M059J (cell line): ENCODE results near the gene EHD2. TPM values are rescaled to one million over a fixed set of nuclear protein-coding genes. Genes with fewer than 3 reads are reported as not detected.
A peak's percentile ranks its signal among the peaks of the same experiment; 100 is the strongest.
"Not testable (repeated sequence)": the region's sequence is repeated elsewhere in the genome, so short reads cannot be mapped to it uniquely, and the experiment has no call there.

Source experiments
- DNase-seq: peaks from one replicate; pipeline ENCODE4 v3.0.0-alpha.2; 2012; ENCODE audit warnings: low read depth
- total RNA-seq: library from RNA; depleted of rRNA; stranded (reverse); fragments of >200 nt; shearing (Covaris generic); gene quantifications from 2 replicates; pipeline ENCODE4 v1.2.3, GENCODE V29; 2014

EHD2 gene
- total RNA-seq, 1 experiment from 2014 or later = 91.2 TPM

- DNase-seq = peak; percentile 13
Measured at GRCh38 chr19:47716270-47716937, 3.2 kb downstream of the EHD2 start.

- DNase-seq = not testable (repeated sequence)
Measured at GRCh38 chr19:47718415-47719046, 5.3 kb downstream of the EHD2 start.

DNA sequence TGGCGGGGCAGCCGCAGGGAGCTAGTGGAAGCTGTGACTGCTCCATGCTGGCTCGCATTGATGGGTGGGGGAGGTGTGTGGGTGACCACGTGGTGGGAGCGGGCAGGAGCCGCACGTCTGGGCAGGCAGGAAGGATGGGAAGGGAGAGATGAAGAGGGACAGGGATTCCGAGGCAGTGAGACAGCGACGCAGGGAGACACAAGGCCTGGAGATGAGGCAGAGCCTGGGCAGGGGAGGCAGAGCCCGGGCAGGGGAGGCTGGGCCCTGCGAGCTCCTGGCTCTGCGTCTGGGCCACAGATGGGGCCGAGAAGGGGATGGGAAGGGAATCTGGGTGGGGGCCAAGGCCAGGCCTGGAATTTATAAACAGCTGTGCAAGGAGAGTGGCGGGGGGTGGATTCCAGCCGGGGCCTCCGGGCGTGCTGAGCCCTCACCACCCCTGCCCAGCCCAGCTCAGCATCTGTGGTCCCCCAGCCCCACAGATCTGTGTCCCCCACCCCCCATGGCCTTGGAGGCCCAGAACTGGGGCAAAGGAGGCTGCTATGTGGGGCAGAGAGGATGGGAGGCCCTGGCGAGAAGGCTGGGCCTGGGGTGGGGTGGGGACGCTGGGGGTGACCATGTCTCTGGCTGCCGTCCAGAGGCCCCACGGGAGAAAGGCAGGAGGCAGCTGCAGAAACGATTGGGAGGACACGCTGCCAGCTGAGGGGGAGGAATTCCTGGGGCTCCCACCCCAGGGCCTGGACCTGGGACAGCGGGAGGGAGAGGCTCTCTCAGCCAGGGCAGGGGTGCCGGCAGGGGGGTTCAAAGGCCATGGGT, 6.0 kb downstream of the EHD2 start:
- peak; percentile 96 for DNase-seq

DNA sequence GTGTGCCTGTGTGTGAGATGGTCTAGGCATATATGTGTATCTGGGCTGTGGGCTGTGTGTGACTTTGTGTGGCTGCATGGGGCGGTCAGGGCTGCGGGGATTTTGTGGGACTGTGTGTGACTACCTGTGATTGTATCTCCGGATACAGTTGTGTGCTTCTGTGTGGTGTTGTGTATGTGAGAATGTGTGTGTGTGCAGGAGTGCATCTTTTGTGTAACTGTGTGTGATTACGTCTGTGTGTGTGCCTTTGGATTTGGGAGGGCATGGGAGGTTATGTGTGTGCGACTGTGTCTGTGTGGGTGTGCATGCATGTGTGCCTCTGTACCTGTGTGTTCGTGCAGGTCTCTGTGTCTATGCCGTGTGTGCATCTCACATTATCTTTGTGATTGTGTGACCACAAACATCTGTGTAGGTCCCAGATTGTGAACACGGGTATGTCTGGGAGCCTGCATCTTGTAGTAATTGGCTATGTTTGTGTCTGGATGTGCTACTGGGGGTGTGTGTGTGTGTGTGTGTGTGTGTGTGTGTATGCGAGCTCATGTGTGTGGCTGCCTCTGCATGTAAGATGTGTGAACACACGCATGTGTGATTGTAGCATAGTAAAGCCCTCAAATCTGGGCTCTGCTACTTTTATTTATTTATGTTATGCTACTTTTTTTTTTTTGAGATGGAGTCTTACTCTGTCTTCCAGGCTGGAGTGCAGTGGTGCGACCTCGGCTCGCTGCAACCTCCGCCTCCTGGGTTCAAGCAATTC, 7.6 kb downstream of the EHD2 start:
- no peak for DNase-seq

- DNase-seq = peak; percentile 75
Measured at GRCh38 chr19:47723581-47723940, 10.3 kb downstream of the EHD2 start.

DNA sequence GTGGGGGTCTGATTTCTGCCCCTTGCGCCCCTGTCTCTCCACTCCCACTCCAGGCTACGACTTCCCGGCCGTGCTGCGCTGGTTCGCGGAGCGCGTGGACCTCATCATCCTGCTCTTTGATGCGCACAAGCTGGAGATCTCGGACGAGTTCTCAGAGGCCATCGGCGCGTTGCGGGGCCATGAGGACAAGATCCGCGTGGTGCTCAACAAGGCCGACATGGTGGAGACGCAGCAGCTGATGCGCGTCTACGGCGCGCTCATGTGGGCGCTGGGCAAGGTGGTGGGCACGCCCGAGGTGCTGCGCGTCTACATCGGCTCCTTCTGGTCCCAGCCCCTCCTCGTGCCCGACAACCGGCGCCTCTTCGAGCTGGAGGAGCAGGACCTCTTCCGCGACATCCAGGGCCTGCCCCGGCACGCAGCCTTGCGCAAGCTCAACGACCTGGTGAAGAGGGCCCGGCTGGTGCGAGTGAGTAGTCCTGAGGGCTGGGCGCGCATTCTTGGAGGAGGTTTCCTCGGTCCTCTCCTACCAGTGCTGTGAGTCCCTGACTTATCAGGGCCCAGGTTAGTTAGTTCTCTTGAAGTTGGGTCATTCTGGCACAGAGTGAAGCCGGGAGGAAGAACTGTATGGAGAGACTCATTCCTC, 12.7 kb downstream of the EHD2 start:
- no peak for DNase-seq

GRCh38 chr19:47726467-47726866, 13.2 kb downstream of the EHD2 start:
- peak; percentile 74 for DNase-seq

DNA sequence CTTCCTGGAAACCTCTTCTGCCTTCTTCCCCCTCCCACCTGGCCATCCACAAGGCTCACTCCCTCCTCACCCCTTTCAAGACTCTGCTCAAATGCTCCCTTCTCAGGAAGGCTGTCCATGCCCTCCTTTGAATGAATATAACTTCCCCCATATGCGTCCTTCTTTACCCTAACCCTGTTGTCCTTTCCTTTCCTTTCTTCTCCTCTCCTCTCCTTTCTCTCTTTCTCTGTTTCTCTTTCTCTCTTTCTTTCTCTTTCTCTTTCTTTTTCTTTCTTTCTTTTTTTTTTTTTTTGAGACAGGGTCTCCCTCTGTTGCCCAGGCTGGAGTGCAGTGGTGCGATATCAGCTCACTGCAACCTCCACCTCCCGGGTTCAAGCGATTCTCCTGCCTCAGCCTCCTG, 15.1 kb downstream of the EHD2 start:
- not testable (repeated sequence) for DNase-seq

GRCh38 chr19:47729468-47729798, 16.2 kb downstream of the EHD2 start:
- peak; percentile 96 for DNase-seq

GRCh38 chr19:47729799-47730520, 16.7 kb downstream of the EHD2 start:
- DNase-seq = no peak

DNA sequence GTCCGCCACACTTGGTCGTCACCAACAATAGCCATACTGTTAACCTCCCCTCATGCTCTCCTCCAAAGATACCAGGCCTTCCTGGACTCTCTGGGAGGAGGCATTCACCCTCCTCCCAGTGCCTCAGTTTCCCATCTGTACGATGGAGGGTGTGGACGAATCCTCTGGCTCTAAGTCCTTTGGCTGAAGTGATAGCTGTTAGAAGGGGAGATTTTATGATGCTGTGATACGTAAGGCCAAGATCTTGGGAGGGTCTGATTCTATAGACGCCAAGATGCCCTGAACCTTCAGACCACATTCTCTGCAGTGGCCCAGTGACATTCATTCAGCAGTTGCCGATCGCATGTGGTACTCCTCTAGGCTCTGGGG, 17.3 kb downstream of the EHD2 start:
- DNase-seq = no peak

- DNase-seq = no peak
Measured at GRCh38 chr19:47730910-47731309, 17.7 kb downstream of the EHD2 start.

GRCh38 chr19:47735131-47735530, 21.9 kb downstream of the EHD2 start:
- no peak for DNase-seq

DNA sequence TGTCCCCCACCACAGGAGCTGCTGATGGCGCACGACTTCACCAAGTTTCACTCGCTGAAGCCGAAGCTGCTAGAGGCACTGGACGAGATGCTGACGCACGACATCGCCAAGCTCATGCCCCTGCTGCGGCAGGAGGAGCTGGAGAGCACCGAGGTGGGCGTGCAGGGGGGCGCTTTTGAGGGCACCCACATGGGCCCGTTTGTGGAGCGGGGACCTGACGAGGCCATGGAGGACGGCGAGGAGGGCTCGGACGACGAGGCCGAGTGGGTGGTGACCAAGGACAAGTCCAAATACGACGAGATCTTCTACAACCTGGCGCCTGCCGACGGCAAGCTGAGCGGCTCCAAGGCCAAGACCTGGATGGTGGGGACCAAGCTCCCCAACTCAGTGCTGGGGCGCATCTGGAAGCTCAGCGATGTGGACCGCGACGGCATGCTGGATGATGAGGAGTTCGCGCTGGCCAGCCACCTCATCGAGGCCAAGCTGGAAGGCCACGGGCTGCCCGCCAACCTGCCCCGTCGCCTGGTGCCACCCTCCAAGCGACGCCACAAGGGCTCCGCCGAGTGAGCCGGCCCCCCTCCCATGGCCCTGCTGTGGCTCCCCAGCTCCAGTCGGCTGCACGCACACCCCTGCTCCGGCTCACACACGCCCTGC, 27.8 kb downstream of the EHD2 start:
- no peak for DNase-seq

GRCh38 chr19:47741544-47742140, 28.4 kb downstream of the EHD2 start:
- no peak for DNase-seq

GRCh38 chr19:47742634-47743033, 29.4 kb downstream of the EHD2 start:
- no peak for DNase-seq

DNA sequence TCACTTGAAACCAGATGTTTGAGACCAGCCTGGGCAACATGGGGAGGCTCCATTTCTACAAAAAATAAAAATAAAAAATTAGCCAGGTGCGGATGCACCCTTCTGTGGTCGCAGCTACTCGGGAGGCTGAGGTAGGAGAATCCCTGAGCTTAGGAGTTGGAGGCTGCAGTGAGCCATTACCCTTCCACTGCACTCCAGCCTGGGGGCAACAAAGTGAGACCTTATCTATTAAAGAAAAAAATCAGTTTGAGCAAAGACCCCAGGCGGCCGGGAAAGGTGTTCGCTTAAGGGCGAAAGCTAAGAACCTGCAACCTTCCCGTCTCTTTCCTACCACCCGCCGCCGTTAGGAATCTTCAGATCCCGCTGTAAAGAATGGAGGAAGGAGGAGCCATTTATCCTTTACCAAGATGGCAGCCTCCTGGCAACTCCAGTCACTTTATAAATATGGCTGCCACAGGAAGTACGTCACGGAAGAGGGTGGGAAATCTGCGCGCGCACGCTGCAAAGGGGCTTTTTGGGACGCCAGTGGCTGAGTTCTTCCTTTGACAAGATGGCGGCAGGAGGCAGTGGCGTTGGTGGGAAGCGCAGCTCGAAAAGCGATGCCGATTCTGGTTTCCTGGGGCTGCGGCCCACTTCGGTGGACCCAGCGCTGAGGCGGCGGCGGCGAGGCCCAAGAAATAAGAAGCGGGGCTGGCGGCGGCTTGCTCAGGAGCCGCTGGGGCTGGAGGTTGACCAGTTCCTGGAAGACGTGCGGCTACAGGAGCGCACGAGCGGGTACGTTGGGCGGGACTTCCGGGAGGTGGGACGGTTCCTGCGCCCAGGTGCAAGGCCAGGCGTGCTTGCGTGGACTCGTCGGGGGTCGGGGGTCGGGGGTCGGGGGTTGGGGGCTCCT, 32.0 kb downstream of the EHD2 start, which contains the start of gene NOP53:
NOP53 (plus strand) TSS at position 537 of the 892 bp plus-strand sequence; CDS start at position 551, 14 bp downstream.
- DNase-seq = peak; percentile 95

DNA sequence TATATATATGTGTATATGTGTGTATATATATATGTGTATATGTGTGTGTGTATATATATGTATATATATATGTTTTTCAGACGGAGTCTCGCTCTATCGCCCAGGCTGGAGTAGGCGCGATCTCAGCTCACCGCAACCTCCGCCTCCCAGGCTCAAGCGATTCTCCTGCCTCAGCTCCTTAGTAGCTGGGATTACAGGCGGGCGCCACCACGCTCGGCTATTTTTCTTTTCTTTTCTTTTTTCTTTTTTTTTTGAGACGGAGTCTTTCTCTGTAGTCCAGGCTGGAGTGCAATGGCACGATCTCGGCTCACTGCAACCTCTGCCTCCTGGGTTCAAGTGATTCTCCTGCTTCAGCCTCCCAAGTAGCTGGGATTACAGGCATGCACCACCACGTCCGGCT, 32.9 kb downstream of the EHD2 start:
- not testable (repeated sequence) for DNase-seq

DNA sequence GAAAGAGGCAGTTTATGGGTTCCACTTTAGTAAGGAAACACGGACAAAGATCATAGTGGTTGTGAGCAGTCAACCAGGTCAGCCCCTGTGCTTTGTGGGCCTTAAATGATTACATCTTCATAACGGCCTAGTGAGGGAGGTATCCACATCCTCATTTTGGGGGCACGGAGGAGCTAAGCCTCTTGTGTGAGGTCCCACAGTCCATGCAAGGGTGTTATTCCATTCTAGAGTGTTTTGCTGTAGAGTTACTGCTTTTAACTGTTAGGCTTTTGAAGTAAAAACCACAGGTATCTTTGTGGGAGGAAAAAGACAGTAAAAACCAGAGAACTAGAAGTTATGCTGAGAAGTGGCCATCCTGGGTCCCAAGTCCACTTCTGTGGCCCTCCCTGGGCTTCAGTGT, 36.1 kb downstream of the EHD2 start:
- no peak for DNase-seq
